GM21825 (cell line): ENCODE measurements around the gene EXOC1L.
"Not testable (repeated sequence)": the region's sequence is repeated elsewhere in the genome, so short reads cannot be mapped to it uniquely, and the experiment has no call there.

Experiments
- ATAC-seq: cut with Tn5 transposase; IDR thresholded peaks from one replicate; pipeline ENCODE4 v1.9.1; 2021; ENCODE audit warnings: mild to moderate bottlenecking, moderate library complexity; ENCODE audit not compliant: unreplicated experiment

Gene EXOC1L

GRCh38 chr4:55837903-55838302, 18.3 kb downstream of the EXOC1L start:
- no peak for ATAC-seq

- ATAC-seq, result no peak
Measured at GRCh38 chr4:55838356-55838755, 18.8 kb downstream of the EXOC1L start.

GRCh38 chr4:55838952-55839351, 19.4 kb downstream of the EXOC1L start:
- ATAC-seq, result no peak

- no peak for ATAC-seq
Measured at GRCh38 chr4:55840956-55841355, 21.4 kb downstream of the EXOC1L start.

GRCh38 chr4:55841373-55842239, 22.0 kb downstream of the EXOC1L start:
- ATAC-seq, result not testable (repeated sequence)

- not testable (repeated sequence) for ATAC-seq
Measured at GRCh38 chr4:55842312-55842711, 22.7 kb downstream of the EXOC1L start.

GRCh38 chr4:55849724-55850123, 30.1 kb downstream of the EXOC1L start:
- no peak for ATAC-seq

- no peak for ATAC-seq
Measured at GRCh38 chr4:55851885-55852284, 32.3 kb downstream of the EXOC1L start.

GRCh38 chr4:55853484-55854046, 34.0 kb downstream of the EXOC1L start, which contains the start of gene EXOC1:
Gene EXOC1 (plus strand): TSS chr4:55853648. CDS start chr4:55858324, 4,676 bp downstream.
- ATAC-seq, result peak; percentile 98

GRCh38 chr4:55854129-55854528, 34.5 kb downstream of the EXOC1L start:
- ATAC-seq, result no peak

GRCh38 chr4:55857586-55857985, 38.0 kb downstream of the EXOC1L start:
- no peak for ATAC-seq

GRCh38 chr4:55859711-55860110, 40.1 kb downstream of the EXOC1L start:
- ATAC-seq, result no peak

GRCh38 chr4:55864577-55865223, 45.1 kb downstream of the EXOC1L start:
- no peak for ATAC-seq

- ATAC-seq, result no peak
Measured at GRCh38 chr4:55865228-55865806, 45.7 kb downstream of the EXOC1L start.

- peak; percentile 91 for ATAC-seq
Measured at GRCh38 chr4:55866290-55866907, 46.8 kb downstream of the EXOC1L start.

GRCh38 chr4:55866973-55867574, 47.5 kb downstream of the EXOC1L start:
- peak; percentile 81 for ATAC-seq

GRCh38 chr4:55868581-55869090, 49.0 kb downstream of the EXOC1L start:
- no peak for ATAC-seq

- ATAC-seq, result no peak
Measured at GRCh38 chr4:55871299-55871800, 51.8 kb downstream of the EXOC1L start.

- no peak for ATAC-seq
Measured at GRCh38 chr4:55874831-55875230, 55.2 kb downstream of the EXOC1L start.

- no peak for ATAC-seq
Measured at GRCh38 chr4:55876387-55876786, 56.8 kb downstream of the EXOC1L start.
